PFSK-1 (cell line): ENCODE measurements around the gene MIEF1.

Experiments used
- POLR2AphosphoS5 ChIP-seq: IDR thresholded peaks from 2 replicates; pipeline ENCODE4 v1.6.1; 2012; ENCODE audit warnings: low read depth, mild to moderate bottlenecking, control low read depth, low read length, moderate library complexity
- TAF1 ChIP-seq: IDR thresholded peaks from 2 replicates; pipeline ENCODE4 v1.6.1; 2012; ENCODE audit warnings: low read length, control low read depth, borderline replicate concordance; ENCODE audit not compliant: insufficient read depth
- TF ChIP-seq, protein P1 (sequence below), 2 experiments: IDR thresholded peaks; 2 replicates each; pipeline versions ENCODE4 v1.6.1 to v1.8.0; 2011 to 2012; ENCODE audit warnings: low read depth in 2 of 2, low read length in 2 of 2, control low read depth in 1 of 2, inconsistent platforms in 1 of 2, mild to moderate bottlenecking in 1 of 2, moderate library complexity in 1 of 2; ENCODE audit not compliant: insufficient read depth in 1 of 2

DNA sequence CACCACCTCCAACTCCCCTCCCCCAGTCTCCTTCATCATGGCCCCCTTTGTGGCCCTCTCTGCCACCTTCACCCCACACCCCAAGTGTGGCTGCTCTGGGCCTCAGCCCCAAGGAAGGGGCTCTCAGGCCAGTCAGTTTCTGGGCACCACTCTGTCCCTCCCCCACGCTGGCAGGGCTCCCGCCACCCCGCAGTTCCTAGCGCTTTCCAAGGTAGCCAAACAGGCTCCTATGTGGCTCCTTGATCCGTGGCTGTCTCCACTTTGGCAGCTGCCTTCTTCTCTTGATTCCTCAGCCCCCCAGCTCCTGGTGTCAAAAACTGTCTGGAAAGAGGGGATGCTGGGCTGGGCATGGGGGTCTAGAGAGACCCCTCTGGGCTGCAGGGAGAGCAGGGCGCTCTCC, 58.0 kb downstream of the MIEF1 start:
- TF ChIP-seq, protein P1, sequence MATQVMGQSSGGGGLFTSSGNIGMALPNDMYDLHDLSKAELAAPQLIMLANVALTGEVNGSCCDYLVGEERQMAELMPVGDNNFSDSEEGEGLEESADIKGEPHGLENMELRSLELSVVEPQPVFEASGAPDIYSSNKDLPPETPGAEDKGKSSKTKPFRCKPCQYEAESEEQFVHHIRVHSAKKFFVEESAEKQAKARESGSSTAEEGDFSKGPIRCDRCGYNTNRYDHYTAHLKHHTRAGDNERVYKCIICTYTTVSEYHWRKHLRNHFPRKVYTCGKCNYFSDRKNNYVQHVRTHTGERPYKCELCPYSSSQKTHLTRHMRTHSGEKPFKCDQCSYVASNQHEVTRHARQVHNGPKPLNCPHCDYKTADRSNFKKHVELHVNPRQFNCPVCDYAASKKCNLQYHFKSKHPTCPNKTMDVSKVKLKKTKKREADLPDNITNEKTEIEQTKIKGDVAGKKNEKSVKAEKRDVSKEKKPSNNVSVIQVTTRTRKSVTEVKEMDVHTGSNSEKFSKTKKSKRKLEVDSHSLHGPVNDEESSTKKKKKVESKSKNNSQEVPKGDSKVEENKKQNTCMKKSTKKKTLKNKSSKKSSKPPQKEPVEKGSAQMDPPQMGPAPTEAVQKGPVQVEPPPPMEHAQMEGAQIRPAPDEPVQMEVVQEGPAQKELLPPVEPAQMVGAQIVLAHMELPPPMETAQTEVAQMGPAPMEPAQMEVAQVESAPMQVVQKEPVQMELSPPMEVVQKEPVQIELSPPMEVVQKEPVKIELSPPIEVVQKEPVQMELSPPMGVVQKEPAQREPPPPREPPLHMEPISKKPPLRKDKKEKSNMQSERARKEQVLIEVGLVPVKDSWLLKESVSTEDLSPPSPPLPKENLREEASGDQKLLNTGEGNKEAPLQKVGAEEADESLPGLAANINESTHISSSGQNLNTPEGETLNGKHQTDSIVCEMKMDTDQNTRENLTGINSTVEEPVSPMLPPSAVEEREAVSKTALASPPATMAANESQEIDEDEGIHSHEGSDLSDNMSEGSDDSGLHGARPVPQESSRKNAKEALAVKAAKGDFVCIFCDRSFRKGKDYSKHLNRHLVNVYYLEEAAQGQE (IDR thresholded peaks at IDR 0.05; ENCODE audit: insufficient read depth in 1 of 2, low read depth in 2 of 2, low read length in 2 of 2), result no peak
- no peak for TF ChIP-seq POLR2AphosphoS5
- TF ChIP-seq TAF1, result no peak
